H9 (cell line): Measurements from ENCODE around the gene SORCS2. TPM values are rescaled to one million over a fixed set of nuclear protein-coding genes. Genes with fewer than 3 reads are reported as not detected.

ENCODE experiments used
- DNase-seq: peaks from one replicate; pipeline ENCODE4 v3.0.0-alpha.2; 2017
- H2AFZ ChIP-seq: one replicate; pipeline ENCODE4 v1.6.1; 2013; ENCODE audit warnings: mild to moderate bottlenecking, low read length, control low read depth, moderate library complexity
- H2AK5ac ChIP-seq: 2 replicates; pipeline ENCODE4 v1.6.1; 2013; ENCODE audit warnings: low read length, control low read depth, mixed read lengths; ENCODE audit not compliant: insufficient read length
- H2BK120ac ChIP-seq: one replicate; pipeline ENCODE4 v1.6.1; 2013; ENCODE audit warnings: low read depth, mild to moderate bottlenecking, low read length, control low read depth, inconsistent platforms; ENCODE audit not compliant: poor library complexity, severe bottlenecking
- H2BK12ac ChIP-seq: 2 replicates; pipeline ENCODE4 v1.6.1; 2013; ENCODE audit warnings: low read length, control low read depth, mixed read lengths, low read depth; ENCODE audit not compliant: insufficient read length
- H2BK15ac ChIP-seq: 2 replicates; pipeline ENCODE4 v1.6.1; 2013; ENCODE audit warnings: low read depth, low read length, control low read depth
- H2BK20ac ChIP-seq: one replicate; pipeline ENCODE4 v1.6.1; 2013; ENCODE audit warnings: low read depth, mild to moderate bottlenecking, low read length, control low read depth, inconsistent platforms; ENCODE audit not compliant: poor library complexity, severe bottlenecking
- H2BK5ac ChIP-seq: 2 replicates; pipeline ENCODE4 v1.6.1; 2013; ENCODE audit warnings: low read length, control low read depth, mixed read lengths; ENCODE audit not compliant: insufficient read length
- H3K14ac ChIP-seq: 2 replicates; pipeline ENCODE4 v1.6.1; 2013; ENCODE audit warnings: low read length, control low read depth; ENCODE audit not compliant: insufficient read depth
- H3K18ac ChIP-seq: 2 replicates; pipeline ENCODE4 v1.6.1; 2013; ENCODE audit warnings: low read depth, mild to moderate bottlenecking, mixed read lengths, low read length, control low read depth; ENCODE audit not compliant: insufficient read length
- H3K23ac ChIP-seq: 2 replicates; pipeline ENCODE4 v1.6.1; 2013; ENCODE audit warnings: low read length, control low read depth, mixed read lengths, low read depth; ENCODE audit not compliant: insufficient read length
- H3K23me2 ChIP-seq: 2 replicates; pipeline ENCODE4 v1.6.1; 2013; ENCODE audit warnings: low read depth, mild to moderate bottlenecking, mixed read lengths, low read length, control low read depth; ENCODE audit not compliant: insufficient read length, poor library complexity, severe bottlenecking
- H3K27ac ChIP-seq: 2 replicates; pipeline ENCODE4 v1.5.1; 2013; ENCODE audit warnings: low read length, control low read depth, mixed read lengths, low read depth; ENCODE audit not compliant: insufficient read length
- H3K27me3 ChIP-seq: 2 replicates; pipeline ENCODE4 v1.6.1; 2013; ENCODE audit warnings: low read length, control low read depth, inconsistent platforms; ENCODE audit not compliant: insufficient read depth
- H3K4ac ChIP-seq: 2 replicates; pipeline ENCODE4 v1.6.1; 2013; ENCODE audit warnings: low read depth, mild to moderate bottlenecking, control low read depth, inconsistent platforms, low read length, moderate library complexity
- H3K4me1 ChIP-seq: 2 replicates; pipeline ENCODE4 v1.6.1; 2013; ENCODE audit warnings: low read length, control low read depth, inconsistent platforms; ENCODE audit not compliant: insufficient read depth
- H3K4me2 ChIP-seq: 2 replicates; pipeline ENCODE4 v1.6.1; 2013; ENCODE audit warnings: low read length, control low read depth, mixed read lengths; ENCODE audit not compliant: insufficient read length, insufficient read depth
- H3K56ac ChIP-seq: 2 replicates; pipeline ENCODE4 v1.6.1; 2013; ENCODE audit warnings: low read depth, mild to moderate bottlenecking, mixed read lengths, low read length, control low read depth; ENCODE audit not compliant: insufficient read length
- H3K79me1 ChIP-seq: 2 replicates; pipeline ENCODE4 v1.6.1; 2013; ENCODE audit warnings: low read depth, mild to moderate bottlenecking, moderate library complexity, low read length, control low read depth, inconsistent platforms; ENCODE audit not compliant: insufficient read depth, poor library complexity, severe bottlenecking
- H3K79me2 ChIP-seq: 2 replicates; pipeline ENCODE4 v1.6.1; 2013; ENCODE audit warnings: low read length, control low read depth, inconsistent platforms; ENCODE audit not compliant: insufficient read depth
- H3K9ac ChIP-seq: 2 replicates; pipeline ENCODE4 v1.6.1; 2013; ENCODE audit warnings: low read length, control low read depth, mixed read lengths; ENCODE audit not compliant: insufficient read length; ENCODE audit errors: extremely low read depth
- H3K9me3 ChIP-seq: one replicate; pipeline ENCODE4 v1.6.1; 2013; ENCODE audit warnings: low read depth, low read length, inconsistent platforms; ENCODE audit not compliant: control insufficient read depth
- H3T11ph ChIP-seq: one replicate; pipeline ENCODE4 v1.6.1; 2013; ENCODE audit warnings: mild to moderate bottlenecking, low read length, control low read depth, inconsistent platforms
- H4K20me1 ChIP-seq: one replicate; pipeline ENCODE4 v1.6.1; 2013; ENCODE audit not compliant: control insufficient read depth, insufficient read length, insufficient read depth
- H4K5ac ChIP-seq: 2 replicates; pipeline ENCODE4 v1.6.1; 2013; ENCODE audit warnings: low read depth, mild to moderate bottlenecking, mixed read lengths, low read length, control low read depth; ENCODE audit not compliant: insufficient read length
- H4K8ac ChIP-seq: replicated peaks from 2 replicates; pipeline ENCODE4 v1.6.1; 2013; ENCODE audit warnings: low read length, control low read depth, mixed read lengths, low read depth; ENCODE audit not compliant: insufficient read length
- H4K91ac ChIP-seq: 2 replicates; pipeline ENCODE4 v1.6.1; 2013; ENCODE audit warnings: low read depth, mild to moderate bottlenecking, moderate library complexity, mixed read lengths, low read length, control low read depth; ENCODE audit not compliant: insufficient read length
- H3K27ac Mint-ChIP-seq, 3 experiments: 2 replicates in 2 of 3; 3 replicates in 1 of 3; pipeline ENCODE4 v1.8.0; 2020 to 2021; ENCODE audit warnings: mixed read lengths in 3 of 3, mild to moderate bottlenecking in 1 of 3, moderate library complexity in 1 of 3
- H3K27me3 Mint-ChIP-seq: 2 replicates; pipeline ENCODE4 v1.8.0; 2021; ENCODE audit warnings: low read depth, mild to moderate bottlenecking, moderate library complexity, mixed read lengths
- H3K36me3 Mint-ChIP-seq, 3 experiments: 2 replicates in 2 of 3; 3 replicates in 1 of 3; pipeline ENCODE4 v1.8.0; 2020 to 2021; ENCODE audit warnings: low read depth in 3 of 3, mixed read lengths in 3 of 3; ENCODE audit not compliant: insufficient read depth in 1 of 3
- H3K4me1 Mint-ChIP-seq, 2 experiments: 2 replicates each; pipeline ENCODE4 v1.8.0; 2020; ENCODE audit warnings: mixed read lengths in 2 of 2
- H3K4me3 Mint-ChIP-seq, 2 experiments: 2 replicates in 1 of 2; 3 replicates in 1 of 2; pipeline ENCODE4 v1.8.0; 2020 to 2021; ENCODE audit warnings: mild to moderate bottlenecking in 2 of 2, mixed read lengths in 2 of 2, moderate library complexity in 1 of 2
- H3K9me3 Mint-ChIP-seq, 2 experiments: 2 replicates in 1 of 2; 3 replicates in 1 of 2; pipeline ENCODE4 v1.8.0; 2020; ENCODE audit warnings: mild to moderate bottlenecking in 2 of 2, mixed read lengths in 2 of 2, moderate library complexity in 1 of 2
- CTCF ChIP-seq: fragments of 200-600 bp; sonication (generic); conservative IDR thresholded peaks from 3 replicates; pipeline ENCODE4 v1.8.0; 2021; ENCODE audit warnings: antibody characterized with exemption, mild to moderate bottlenecking
- WGBS: extraction: QIAGEN DNeasy Blood & Tissue Kit; methylation state at CpG from one replicate; pipeline ENCODE4 v1.1.7; 2013; ENCODE audit warnings: missing lambda C conversion rate, low lambda C conversion rate, mixed read lengths; ENCODE audit not compliant: insufficient read length; ENCODE audit errors: extremely low coverage; 5-methylcytosine and 5-hydroxymethylcytosine counted together
- total RNA-seq: library from RNA; stranded (reverse); gene quantifications from 2 replicates; pipeline ENCODE4 v1.2.1, GENCODE V29; 2021

Gene SORCS2
- total RNA-seq, 1 experiment from 2014 or later = 0.57 TPM

GRCh38 chr4:7328913-7329638, 136.7 kb downstream of the SORCS2 start:
- no peak overlapping the region for H2BK15ac ChIP-seq
- no peak overlapping the region for H3K18ac ChIP-seq
- no peak for DNase-seq
- Mint-ChIP-seq H3K9me3 (no peaks in the 10 kb centered on the region), H3K4me3 (no peak overlapping the region), H3K36me3 (no peaks in the 10 kb centered on the region), H3K27ac (no peak overlapping the region), H3K27me3 (peaks cover 3% of the 10 kb centered on the region), H3K4me1 (peaks cover 0 to 23% of the 10 kb centered on the region in 2 experiments; a peak in 3 of 4 replicates)
- H3K56ac ChIP-seq = no peak overlapping the region
- no peak overlapping the region for H4K91ac ChIP-seq
- H3K27me3 ChIP-seq = no peaks in the 10 kb centered on the region
- no peak overlapping the region for H3K23ac ChIP-seq
- no peaks in the 10 kb centered on the region for H3K79me2 ChIP-seq
- H2BK12ac ChIP-seq = no peak overlapping the region
- H4K20me1 ChIP-seq = no peaks in the 10 kb centered on the region
- H3K4ac ChIP-seq = no peak overlapping the region
- H3K14ac ChIP-seq = no peak overlapping the region
- H3K23me2 ChIP-seq = no peaks in the 10 kb centered on the region
- no CpG with 5 or more reads among the region's 22 CpGs for whole genome bisulfite sequencing
- H3T11ph ChIP-seq = no peak overlapping the region
- H3K9me3 ChIP-seq = no peaks in the 10 kb centered on the region
- no peak overlapping the region for H2BK5ac ChIP-seq
- no peak overlapping the region for H3K4me2 ChIP-seq
- no peak overlapping the region for H3K27ac ChIP-seq
- no peak overlapping the region for H4K8ac ChIP-seq
- H2AK5ac ChIP-seq = no peak overlapping the region
- H4K5ac ChIP-seq = no peak overlapping the region
- H2BK20ac ChIP-seq = no peak overlapping the region
- no peak overlapping the region for H2BK120ac ChIP-seq
- H3K9ac ChIP-seq = no peak overlapping the region
- H2AFZ ChIP-seq = no peak overlapping the region
- no peaks in the 10 kb centered on the region for H3K4me1 ChIP-seq
- H3K79me1 ChIP-seq = no peaks in the 10 kb centered on the region
- TF ChIP-seq CTCF = no peak
